ENCODE results near the gene CHD2. TPM values are rescaled to one million over a fixed set of nuclear protein-coding genes. Genes with fewer than 3 reads are reported as not detected.
"Not testable (repeated sequence)": the region's sequence is repeated elsewhere in the genome, so short reads cannot be mapped to it uniquely, and the experiment has no call there.

Gene CHD2
- total RNA-seq, result 78.7 TPM
- polyA plus RNA-seq, result 62.0 TPM
- long read RNA-seq, donor 1, partial matches to known transcripts, result 0 of 2 reads
- long read RNA-seq, donor 1, other reads (novel, unspliced or antisense), result 0 of 2 reads
- long read RNA-seq, donor 2, result 0 reads
- long read RNA-seq, donor 3, transcript CHD2-212 (2 exons, 1,740 nt), result major isoform, 14 of 28 reads
- long read RNA-seq, donor 3, partial matches to known transcripts, result 9 of 28 reads
- long read RNA-seq, donor 3, other reads (novel, unspliced or antisense), result 0 of 28 reads
- long read RNA-seq, donor 4, partial matches to known transcripts, result 0 of 5 reads
- long read RNA-seq, donor 4, other reads (novel, unspliced or antisense), result 0 of 5 reads
- long read RNA-seq, donor 5, transcript CHD2-212 (2 exons, 1,740 nt), result major isoform, 17 of 40 reads
- long read RNA-seq, donor 5, partial matches to known transcripts, result 19 of 40 reads
- long read RNA-seq, donor 5, other reads (novel, unspliced or antisense), result 0 of 40 reads
- long read RNA-seq, donor 6, transcript CHD2-212 (2 exons, 1,740 nt), result major isoform, 6 of 12 reads
- long read RNA-seq, donor 6, partial matches to known transcripts, result 5 of 12 reads
- long read RNA-seq, donor 6, other reads (novel, unspliced or antisense), result 0 of 12 reads
- long read RNA-seq, donor 7, transcript CHD2-212 (2 exons, 1,740 nt), result major isoform, 13 of 22 reads
- long read RNA-seq, donor 7, partial matches to known transcripts, result 7 of 22 reads
- long read RNA-seq, donor 7, other reads (novel, unspliced or antisense), result 0 of 22 reads
- long read RNA-seq, donor 8, partial matches to known transcripts, result 0 of 4 reads
- long read RNA-seq, donor 8, other reads (novel, unspliced or antisense), result 0 of 4 reads
- long read RNA-seq, donor 9, transcript CHD2-212 (2 exons, 1,740 nt), result major isoform, 7 of 7 reads
- long read RNA-seq, donor 9, partial matches to known transcripts, result 0 of 7 reads
- long read RNA-seq, donor 9, other reads (novel, unspliced or antisense), result 0 of 7 reads
- long read RNA-seq, donor 10, transcript CHD2-212 (2 exons, 1,740 nt), result major isoform, 6 of 11 reads
- long read RNA-seq, donor 10, partial matches to known transcripts, result 5 of 11 reads
- long read RNA-seq, donor 10, other reads (novel, unspliced or antisense), result 0 of 11 reads

DNA sequence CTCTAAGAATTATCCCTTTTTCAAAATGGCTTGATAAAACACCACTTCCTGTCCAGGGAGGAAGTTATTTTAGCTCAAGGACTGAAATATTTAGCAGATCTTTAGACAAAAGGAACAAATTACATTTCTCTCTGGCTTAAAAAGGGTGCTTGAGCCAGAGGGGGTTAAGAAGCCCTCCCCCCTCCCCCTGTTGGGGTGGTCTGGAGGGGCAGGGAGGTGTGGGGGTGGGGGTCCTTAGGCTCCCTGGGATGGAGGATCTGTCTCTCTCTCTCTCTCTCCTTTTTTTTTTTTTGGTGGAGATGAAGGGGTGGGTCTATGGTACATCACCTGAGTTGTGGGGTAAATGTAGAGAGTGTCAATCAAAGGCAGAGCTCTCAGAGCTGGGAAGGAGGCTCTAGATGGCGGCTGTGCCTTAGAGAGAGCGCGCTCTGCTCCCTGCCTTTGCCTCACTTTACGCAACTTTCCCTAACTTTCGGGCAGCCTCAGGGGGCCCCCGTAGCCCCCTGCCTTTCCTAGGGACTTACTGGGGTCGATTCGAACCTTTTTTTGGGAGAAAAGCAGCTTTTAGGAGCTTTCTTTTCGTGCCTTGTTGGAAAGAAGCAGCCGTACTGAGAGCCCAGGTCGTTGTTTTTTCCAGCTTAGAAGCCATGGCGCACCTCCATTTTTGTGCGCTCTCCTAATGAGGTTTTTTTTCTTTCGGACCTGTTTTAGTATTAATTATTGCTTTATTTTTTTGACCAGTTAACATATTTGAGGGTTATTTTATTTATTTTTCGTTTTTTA lies at the start of gene CHD2:
Gene CHD2, plus strand, starts transcription at position 377 of the 783 bp plus-strand sequence. CDS start 914 bp downstream, outside the sequence.
- H3K4me1 ChIP-seq (ENCODE audit: control insufficient read depth in 2 of 2, insufficient read depth in 2 of 2, low read length in 2 of 2), result peaks cover 5 to 6% of the 10 kb centered on the region in 2 donors

DNA sequence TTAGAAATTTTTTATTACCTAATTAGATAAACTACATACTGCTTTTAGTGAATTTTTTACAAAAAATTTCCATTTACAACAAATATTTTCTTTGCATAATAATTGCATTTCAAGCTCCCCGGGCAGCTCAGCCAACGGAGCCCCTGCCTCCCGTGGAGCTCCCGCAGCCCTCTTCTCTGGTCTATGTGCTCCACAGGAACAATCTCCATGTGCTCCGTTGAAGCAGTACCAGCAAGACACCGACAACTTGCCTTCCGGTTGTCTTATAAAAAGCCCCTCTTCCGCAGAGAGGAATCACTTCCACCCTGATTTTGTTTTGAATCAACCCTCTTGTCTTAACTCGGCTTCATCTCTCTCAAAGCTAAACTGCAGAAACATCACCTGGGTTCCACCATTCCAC lies 46.9 kb upstream of the CHD2 start:
- no peak for DNase-seq (ENCODE audit: low read depth in 6 of 9, low spot score in 9 of 9)
- Histone ChIP-seq H3K27ac (ENCODE audit: low read depth in 1 of 2, low read length in 1 of 2) (no peak overlapping the region), H3K4me3 (ENCODE audit: low read length in 2 of 2) (no peak overlapping the region), H3K4me1 (ENCODE audit: control insufficient read depth in 2 of 2, insufficient read depth in 2 of 2, low read length in 2 of 2) (peaks cover 5 to 24% of the 10 kb centered on the region in 2 donors), H3K9me3 (ENCODE audit: control insufficient read depth in 2 of 2, insufficient read depth in 1 of 2, low read length in 1 of 2) (peaks cover 0 to 10% of the 10 kb centered on the region in 2 donors), H3K27me3 (ENCODE audit: control insufficient read depth in 2 of 2, insufficient read depth in 1 of 2, low read length in 1 of 2) (no peaks in the 10 kb centered on the region), H3K36me3 (ENCODE audit: control insufficient read depth in 2 of 2, insufficient read depth in 2 of 2, low read length in 1 of 2) (no peaks in the 10 kb centered on the region)
- 82% methylated on average over 9 of the region's 9 CpGs for WGBS

More for the DNA sequence above, at the start of gene CHD2:
- DNase-seq (ENCODE audit: low read depth in 6 of 9, low spot score in 9 of 9), result peak in 8 of 9 donors; percentile 70 to 96 (median 89)
- peaks cover 0 to 38% of the 10 kb centered on the region in 2 donors for H3K36me3 ChIP-seq (ENCODE audit: control insufficient read depth in 2 of 2, insufficient read depth in 2 of 2, low read length in 1 of 2)
- H3K27ac ChIP-seq (ENCODE audit: low read depth in 1 of 2, low read length in 1 of 2), result peak within 1 kb of the TSS; percentile 97 to 99
- H3K9me3 ChIP-seq (ENCODE audit: control insufficient read depth in 2 of 2, insufficient read depth in 1 of 2, low read length in 1 of 2), result no peaks in the 10 kb centered on the region
- no peaks in the 10 kb centered on the region for H3K27me3 ChIP-seq (ENCODE audit: control insufficient read depth in 2 of 2, insufficient read depth in 1 of 2, low read length in 1 of 2)
- H3K4me3 ChIP-seq (ENCODE audit: low read length in 2 of 2), result peak within 1 kb of the TSS; percentile 67 to 78
- WGBS, result under 1% methylated on average over 15 of the region's 15 CpGs

GRCh38 chr15:92861742-92862141 lies 38.4 kb upstream of the CHD2 start:
- Histone ChIP-seq H3K4me3 (ENCODE audit: low read length in 2 of 2) (no peak overlapping the region), H3K4me1 (ENCODE audit: control insufficient read depth in 2 of 2, insufficient read depth in 2 of 2, low read length in 2 of 2) (no peaks in the 10 kb centered on the region)
- 100% methylated on average over 1 of the region's 1 CpG for WGBS

DNA sequence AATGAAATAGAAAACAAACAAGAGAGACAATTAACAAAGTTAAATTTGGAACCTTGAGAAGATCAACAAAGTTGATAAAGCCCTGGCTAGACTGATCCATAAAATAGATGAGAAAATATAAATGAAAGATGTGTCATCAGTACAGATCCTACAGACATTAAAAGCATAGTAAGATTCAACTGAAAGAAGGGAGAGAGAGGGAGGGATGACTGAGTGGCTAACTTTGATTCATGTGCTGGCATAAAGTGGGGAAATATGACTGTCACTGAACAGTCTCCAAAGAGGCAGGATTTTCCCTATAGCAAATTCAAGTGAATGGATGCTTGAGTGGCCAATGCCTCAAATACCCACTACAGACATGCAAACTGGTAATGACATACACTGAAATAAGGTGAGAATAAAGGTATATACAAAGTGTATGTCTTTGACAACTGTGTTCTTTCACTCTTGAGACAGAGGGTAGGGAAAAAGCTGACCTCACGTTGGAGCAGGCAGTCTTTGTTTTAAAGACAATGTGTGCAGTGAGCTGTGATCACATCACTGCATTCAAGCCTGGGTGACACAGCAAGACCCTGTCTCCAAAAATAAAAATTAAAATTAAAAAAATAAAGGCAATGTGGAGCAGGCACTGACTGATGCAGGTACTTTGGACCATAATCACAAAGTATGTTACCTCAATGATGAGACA lies 35.9 kb upstream of the CHD2 start:
- Histone ChIP-seq H3K9me3 (ENCODE audit: control insufficient read depth in 2 of 2, insufficient read depth in 1 of 2, low read length in 1 of 2) (peaks cover 0 to 18% of the 10 kb centered on the region in 2 donors), H3K4me1 (ENCODE audit: control insufficient read depth in 2 of 2, insufficient read depth in 2 of 2, low read length in 2 of 2) (no peaks in the 10 kb centered on the region), H3K36me3 (ENCODE audit: control insufficient read depth in 2 of 2, insufficient read depth in 2 of 2, low read length in 1 of 2) (no peaks in the 10 kb centered on the region), H3K27ac (ENCODE audit: low read depth in 1 of 2, low read length in 1 of 2) (no peak overlapping the region), H3K27me3 (ENCODE audit: control insufficient read depth in 2 of 2, insufficient read depth in 1 of 2, low read length in 1 of 2) (no peaks in the 10 kb centered on the region), H3K4me3 (ENCODE audit: low read length in 2 of 2) (no peak overlapping the region)
- no peak for DNase-seq (ENCODE audit: low read depth in 6 of 9, low spot score in 9 of 9)
- 98% methylated on average over 1 of the region's 1 CpG for WGBS

More at GRCh38 chr15:92861742-92862141, 38.4 kb upstream of the CHD2 start:
- Histone ChIP-seq H3K27me3 (ENCODE audit: control insufficient read depth in 2 of 2, insufficient read depth in 1 of 2, low read length in 1 of 2) (no peaks in the 10 kb centered on the region), H3K9me3 (ENCODE audit: control insufficient read depth in 2 of 2, insufficient read depth in 1 of 2, low read length in 1 of 2) (peaks cover 0 to 18% of the 10 kb centered on the region in 2 donors), H3K27ac (ENCODE audit: low read depth in 1 of 2, low read length in 1 of 2) (no peak overlapping the region), H3K36me3 (ENCODE audit: control insufficient read depth in 2 of 2, insufficient read depth in 2 of 2, low read length in 1 of 2) (no peaks in the 10 kb centered on the region)
- no peak for DNase-seq (ENCODE audit: low read depth in 6 of 9, low spot score in 9 of 9)

DNA sequence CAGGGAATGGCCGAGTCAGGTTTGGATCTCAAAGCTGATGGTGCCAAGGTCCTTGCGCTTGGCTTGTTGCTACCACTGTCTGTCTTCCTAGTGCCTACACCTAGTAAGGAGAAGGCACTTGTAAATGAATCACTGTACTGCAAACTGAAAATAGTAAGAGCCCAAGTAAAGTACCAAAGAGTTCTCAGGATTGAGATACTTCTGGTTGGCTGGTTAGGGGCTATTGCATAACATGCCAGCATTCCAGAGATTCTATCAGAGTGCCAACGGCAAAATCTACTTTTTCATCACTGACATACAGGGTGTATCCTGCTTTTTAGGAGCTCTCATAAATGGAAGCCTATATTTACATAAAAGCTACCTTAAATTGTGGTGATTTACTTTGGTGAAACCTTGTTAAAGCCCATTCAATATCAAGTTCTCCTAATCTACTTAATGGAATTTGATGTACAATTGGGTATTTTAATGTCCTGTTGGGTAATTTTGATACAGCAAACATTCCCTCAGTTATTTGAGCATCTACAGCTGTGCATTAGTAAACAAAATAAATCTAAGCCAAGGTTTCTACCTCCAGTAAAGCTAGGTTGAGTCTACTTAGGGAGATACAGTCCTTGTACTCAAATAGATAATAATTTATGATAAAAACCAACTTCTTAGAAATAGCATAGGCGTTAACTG lies 30.7 kb upstream of the CHD2 start:
- Histone ChIP-seq H3K36me3 (ENCODE audit: control insufficient read depth in 2 of 2, insufficient read depth in 2 of 2, low read length in 1 of 2) (no peaks in the 10 kb centered on the region), H3K27me3 (ENCODE audit: control insufficient read depth in 2 of 2, insufficient read depth in 1 of 2, low read length in 1 of 2) (no peaks in the 10 kb centered on the region), H3K4me1 (ENCODE audit: control insufficient read depth in 2 of 2, insufficient read depth in 2 of 2, low read length in 2 of 2) (peaks cover 0 to 5% of the 10 kb centered on the region in 2 donors), H3K4me3 (ENCODE audit: low read length in 2 of 2) (no peak overlapping the region), H3K27ac (ENCODE audit: low read depth in 1 of 2, low read length in 1 of 2) (no peak overlapping the region), H3K9me3 (ENCODE audit: control insufficient read depth in 2 of 2, insufficient read depth in 1 of 2, low read length in 1 of 2) (peaks cover 0 to 5% of the 10 kb centered on the region in 2 donors)
- WGBS, result 96% methylated on average over 4 of the region's 4 CpGs
- no peak for DNase-seq (ENCODE audit: low read depth in 6 of 9, low spot score in 9 of 9)

DNA sequence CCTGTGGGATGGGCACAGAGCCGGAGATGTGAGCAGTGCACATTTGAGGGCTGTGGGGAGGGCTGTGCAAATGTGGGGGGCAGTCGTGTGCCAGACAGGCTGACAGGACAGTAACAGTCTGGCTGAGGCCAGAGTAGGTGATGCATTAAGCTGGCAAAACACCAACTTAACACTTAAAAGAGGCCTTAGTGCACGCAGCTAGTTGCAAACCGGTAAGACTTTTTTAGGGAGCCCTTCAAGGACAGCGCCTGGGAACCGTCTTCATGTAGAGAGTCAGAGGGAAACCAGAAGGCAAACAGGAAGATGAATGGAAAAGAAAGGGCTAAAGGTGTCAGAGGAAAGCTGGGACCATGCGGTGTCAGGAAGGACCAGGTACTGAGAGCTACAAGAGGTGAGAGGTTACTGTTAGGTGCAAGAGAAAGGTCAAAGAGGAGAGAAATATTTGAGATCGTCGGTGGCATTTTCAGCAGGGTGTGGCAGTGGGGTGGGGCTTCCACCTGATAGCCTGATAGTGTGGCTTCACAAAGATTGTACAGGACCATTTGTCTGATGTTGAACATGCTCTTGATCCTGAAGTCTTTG lies 30.0 kb upstream of the CHD2 start:
- Histone ChIP-seq H3K4me1 (ENCODE audit: control insufficient read depth in 2 of 2, insufficient read depth in 2 of 2, low read length in 2 of 2) (peaks cover 0 to 5% of the 10 kb centered on the region in 2 donors), H3K27ac (ENCODE audit: low read depth in 1 of 2, low read length in 1 of 2) (no peak overlapping the region), H3K36me3 (ENCODE audit: control insufficient read depth in 2 of 2, insufficient read depth in 2 of 2, low read length in 1 of 2) (no peaks in the 10 kb centered on the region), H3K27me3 (ENCODE audit: control insufficient read depth in 2 of 2, insufficient read depth in 1 of 2, low read length in 1 of 2) (no peaks in the 10 kb centered on the region), H3K9me3 (ENCODE audit: control insufficient read depth in 2 of 2, insufficient read depth in 1 of 2, low read length in 1 of 2) (no peaks in the 10 kb centered on the region), H3K4me3 (ENCODE audit: low read length in 2 of 2) (no peak overlapping the region)
- 86% methylated on average over 9 of the region's 9 CpGs for WGBS
- no peak for DNase-seq (ENCODE audit: low read depth in 6 of 9, low spot score in 9 of 9)

DNA sequence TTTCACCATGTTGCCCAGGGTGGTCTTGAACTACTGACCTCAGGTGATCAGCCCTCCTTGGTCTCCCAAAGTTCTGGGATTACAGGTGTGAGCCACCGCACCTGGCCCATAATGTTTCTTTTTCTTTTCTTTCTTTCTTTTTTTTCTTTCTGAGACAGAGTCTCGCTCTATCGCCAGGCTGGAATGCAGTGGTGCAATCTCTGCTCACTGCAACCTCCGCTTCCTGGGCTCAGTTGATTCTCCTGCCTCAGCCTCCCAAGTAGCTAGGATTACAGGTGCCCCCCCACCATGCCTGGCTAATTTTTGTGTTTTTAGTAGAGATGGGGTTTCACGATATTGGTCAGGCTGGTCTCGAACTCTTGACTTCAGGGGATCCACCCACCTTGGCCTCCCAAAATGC lies 27.2 kb upstream of the CHD2 start:
- H3K4me3 ChIP-seq (ENCODE audit: low read length in 2 of 2); H3K9me3 ChIP-seq (ENCODE audit: control insufficient read depth in 2 of 2, insufficient read depth in 1 of 2, low read length in 1 of 2); H3K27ac ChIP-seq (ENCODE audit: low read depth in 1 of 2, low read length in 1 of 2); DNase-seq (ENCODE audit: low read depth in 6 of 9, low spot score in 9 of 9); H3K27me3 ChIP-seq (ENCODE audit: control insufficient read depth in 2 of 2, insufficient read depth in 1 of 2, low read length in 1 of 2); H3K36me3 ChIP-seq (ENCODE audit: control insufficient read depth in 2 of 2, insufficient read depth in 2 of 2, low read length in 1 of 2): not testable (repeated sequence)
- peaks cover 10 to 18% of the 10 kb centered on the region in 2 donors for H3K4me1 ChIP-seq (ENCODE audit: control insufficient read depth in 2 of 2, insufficient read depth in 2 of 2, low read length in 2 of 2)
- WGBS, result 97% methylated on average over 6 of the region's 6 CpGs
